Progenitor cell of endocrine pancreas (in vitro differentiated cells): Measurements from ENCODE around the gene TBX5. TPM values are rescaled to one million over a fixed set of nuclear protein-coding genes. Genes with fewer than 3 reads are reported as not detected.

ENCODE experiments used
- DNase-seq: peaks from one replicate; pipeline ENCODE4 v3.0.0; 2021; ENCODE audit warnings: low spot score; ENCODE audit not compliant: unreplicated experiment
- H3K27ac Mint-ChIP-seq: 2 replicates; pipeline ENCODE4 v1.8.0; 2021; ENCODE audit warnings: mild to moderate bottlenecking, moderate library complexity, mixed read lengths
- H3K27me3 Mint-ChIP-seq: 2 replicates; pipeline ENCODE4 v1.8.0; 2021; ENCODE audit warnings: mixed read lengths
- H3K36me3 Mint-ChIP-seq: 2 replicates; pipeline ENCODE4 v1.8.0; 2022; ENCODE audit warnings: mixed read lengths; ENCODE audit not compliant: insufficient read depth
- H3K4me1 Mint-ChIP-seq: 2 replicates; pipeline ENCODE4 v1.8.0; 2021; ENCODE audit warnings: low read depth, mixed read lengths
- H3K4me3 Mint-ChIP-seq: 2 replicates; pipeline ENCODE4 v1.8.0; 2021; ENCODE audit warnings: low read depth, mild to moderate bottlenecking, moderate library complexity, mixed read lengths
- H3K9me3 Mint-ChIP-seq: 2 replicates; pipeline ENCODE4 v1.8.0; 2021; ENCODE audit warnings: low read depth, mixed read lengths
- CTCF ChIP-seq: fragments of 200-600 bp; sonication (generic); IDR thresholded peaks from one replicate; pipeline ENCODE4 v1.5.0; 2021; ENCODE audit warnings: antibody characterized with exemption, mild to moderate bottlenecking; ENCODE audit not compliant: unreplicated experiment
- long read RNA-seq: library from polyadenylated mRNA; unstranded; transcript quantifications from one replicate; pipeline ENCODE4 v2.0.0, GENCODE V29; 2020
- total RNA-seq: library from RNA; stranded (reverse); gene quantifications from 2 replicates; pipeline ENCODE4 v1.2.1, GENCODE V29; 2021

TBX5 gene
- not detected in 2 replicates for total RNA-seq
- long read RNA-seq: 0 reads

- peaks cover 5% of the 10 kb centered on the region for H3K4me1 Mint-ChIP-seq
- no peak within 1 kb of the TSS for H3K4me3 Mint-ChIP-seq
- no peak for TF ChIP-seq CTCF
- no peak within 1 kb of the TSS for H3K27ac Mint-ChIP-seq
- H3K27me3 Mint-ChIP-seq: peaks cover 100% of the 10 kb centered on the region
- no peaks in the 10 kb centered on the region for H3K36me3 Mint-ChIP-seq
- H3K9me3 Mint-ChIP-seq: no peaks in the 10 kb centered on the region
- no peak for DNase-seq
Observed at GRCh38 chr12:114405519-114406271, at the start of gene TBX5. TSS of gene TBX5 (minus strand) at chr12:114406144. CDS start at chr12:114403898, 2,246 bp downstream.

- DNase-seq: no peak
- H3K27ac Mint-ChIP-seq: no peak overlapping the region
- no peaks in the 10 kb centered on the region for H3K9me3 Mint-ChIP-seq
- TF ChIP-seq CTCF: no peak
- H3K36me3 Mint-ChIP-seq: no peaks in the 10 kb centered on the region
- H3K27me3 Mint-ChIP-seq: peaks cover 86% of the 10 kb centered on the region
- no peak overlapping the region for H3K4me3 Mint-ChIP-seq
- no peaks in the 10 kb centered on the region for H3K4me1 Mint-ChIP-seq
Observed at GRCh38 chr12:114451657-114452056, 45.7 kb upstream of the TBX5 start.

- no peaks in the 10 kb centered on the region for H3K4me1 Mint-ChIP-seq
- H3K36me3 Mint-ChIP-seq: no peaks in the 10 kb centered on the region
- no peaks in the 10 kb centered on the region for H3K9me3 Mint-ChIP-seq
- DNase-seq: no peak
- no peak overlapping the region for H3K4me3 Mint-ChIP-seq
- H3K27me3 Mint-ChIP-seq: peaks cover 93% of the 10 kb centered on the region
- TF ChIP-seq CTCF: no peak
- no peak overlapping the region for H3K27ac Mint-ChIP-seq
Observed at GRCh38 chr12:114450515-114451300, 44.8 kb upstream of the TBX5 start.

- no peak for DNase-seq
- Mint-ChIP-seq H3K9me3 (no peaks in the 10 kb centered on the region), H3K36me3 (no peaks in the 10 kb centered on the region), H3K4me3 (no peak overlapping the region), H3K27me3 (peaks cover 95% of the 10 kb centered on the region), H3K27ac (no peak overlapping the region), H3K4me1 (no peaks in the 10 kb centered on the region)
- TF ChIP-seq CTCF: no peak
Observed at GRCh38 chr12:114450019-114450418, 44.1 kb upstream of the TBX5 start.

DNA sequence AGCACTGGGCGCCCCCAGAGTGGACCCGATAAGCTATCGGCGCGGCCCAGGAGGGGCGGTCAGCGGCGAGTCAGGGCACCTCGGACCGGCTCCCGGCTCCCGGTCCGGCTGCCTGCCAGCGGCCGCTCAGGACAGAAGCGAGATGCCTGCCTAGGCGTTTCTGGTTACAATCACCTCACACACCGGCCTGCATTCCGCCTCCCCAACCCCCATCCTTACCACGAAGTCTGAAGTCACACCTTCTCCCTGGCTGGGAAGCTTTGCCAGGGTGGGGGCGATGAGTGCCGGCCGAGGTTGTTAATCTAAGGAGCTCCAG lies 42.6 kb upstream of the TBX5 start:
- H3K27ac Mint-ChIP-seq: no peak overlapping the region
- no peak for TF ChIP-seq CTCF
- H3K4me1 Mint-ChIP-seq: no peaks in the 10 kb centered on the region
- peaks cover 98% of the 10 kb centered on the region for H3K27me3 Mint-ChIP-seq
- H3K36me3 Mint-ChIP-seq: no peaks in the 10 kb centered on the region
- H3K4me3 Mint-ChIP-seq: no peak overlapping the region
- DNase-seq: no peak
- H3K9me3 Mint-ChIP-seq: no peaks in the 10 kb centered on the region
